ENCODE results near the gene PDCD6IP. TPM values are rescaled to one million over a fixed set of nuclear protein-coding genes. Genes with fewer than 3 reads are reported as not detected.

The PDCD6IP gene
- polyA plus RNA-seq, 1 experiment: 164 TPM

DNA sequence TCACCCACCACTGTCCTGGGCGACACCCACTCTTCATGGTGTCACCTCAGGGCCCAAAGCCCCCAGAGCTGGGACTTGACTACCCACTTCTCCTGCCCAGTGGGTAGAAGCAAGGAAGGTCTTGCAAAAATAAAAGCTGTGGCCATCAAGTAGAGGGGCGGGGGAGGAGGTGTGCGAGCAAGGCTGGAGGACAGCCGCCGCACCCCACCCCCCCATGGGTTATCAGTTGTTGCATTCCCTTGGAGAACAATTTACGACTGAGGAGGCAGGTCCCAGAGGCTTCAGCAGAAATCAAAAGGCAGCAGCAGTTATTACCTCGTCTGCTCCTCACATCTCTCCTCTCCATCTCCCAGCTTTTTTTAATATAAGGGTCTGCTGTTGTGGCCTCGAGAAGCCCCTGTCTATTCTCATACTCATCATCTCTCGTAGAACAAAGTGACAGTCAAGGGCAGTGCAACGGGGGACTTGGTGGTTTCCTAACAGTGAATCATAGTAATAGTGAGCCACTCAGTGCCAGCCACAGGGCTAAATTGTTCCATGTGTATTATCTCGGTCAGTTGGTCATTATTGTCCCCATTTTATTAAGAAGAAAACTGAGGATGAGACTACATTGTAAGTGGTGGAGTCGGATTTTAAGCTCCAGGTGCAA, 116.4 kb downstream of the PDCD6IP start:
- POLR2A ChIA-PET: no interaction called here
- Histone ChIP-seq H3K27me3 (ENCODE audit: control insufficient read depth, insufficient read depth, low read length) (no peaks in the 10 kb centered on the region), H3K4me3 (ENCODE audit: low read depth, low read length) (no peak overlapping the region), H3K36me3 (ENCODE audit: control insufficient read depth, insufficient read depth, low read length) (no peaks in the 10 kb centered on the region)
- CTCF ChIA-PET: interaction anchor here (1.2 to 2.4 kb wide), 2 partner anchors 31 to 101 kb away, joined by 3 to 13 read pairs; no protein-coding TSS in a partner anchor
- no peak for DNase-seq (ENCODE audit: low read depth)
- TF ChIP-seq, protein P1, sequence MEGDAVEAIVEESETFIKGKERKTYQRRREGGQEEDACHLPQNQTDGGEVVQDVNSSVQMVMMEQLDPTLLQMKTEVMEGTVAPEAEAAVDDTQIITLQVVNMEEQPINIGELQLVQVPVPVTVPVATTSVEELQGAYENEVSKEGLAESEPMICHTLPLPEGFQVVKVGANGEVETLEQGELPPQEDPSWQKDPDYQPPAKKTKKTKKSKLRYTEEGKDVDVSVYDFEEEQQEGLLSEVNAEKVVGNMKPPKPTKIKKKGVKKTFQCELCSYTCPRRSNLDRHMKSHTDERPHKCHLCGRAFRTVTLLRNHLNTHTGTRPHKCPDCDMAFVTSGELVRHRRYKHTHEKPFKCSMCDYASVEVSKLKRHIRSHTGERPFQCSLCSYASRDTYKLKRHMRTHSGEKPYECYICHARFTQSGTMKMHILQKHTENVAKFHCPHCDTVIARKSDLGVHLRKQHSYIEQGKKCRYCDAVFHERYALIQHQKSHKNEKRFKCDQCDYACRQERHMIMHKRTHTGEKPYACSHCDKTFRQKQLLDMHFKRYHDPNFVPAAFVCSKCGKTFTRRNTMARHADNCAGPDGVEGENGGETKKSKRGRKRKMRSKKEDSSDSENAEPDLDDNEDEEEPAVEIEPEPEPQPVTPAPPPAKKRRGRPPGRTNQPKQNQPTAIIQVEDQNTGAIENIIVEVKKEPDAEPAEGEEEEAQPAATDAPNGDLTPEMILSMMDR (IDR thresholded peaks at IDR 0.05; ENCODE audit: insufficient read depth, low read depth, low read length): no peak

DNA sequence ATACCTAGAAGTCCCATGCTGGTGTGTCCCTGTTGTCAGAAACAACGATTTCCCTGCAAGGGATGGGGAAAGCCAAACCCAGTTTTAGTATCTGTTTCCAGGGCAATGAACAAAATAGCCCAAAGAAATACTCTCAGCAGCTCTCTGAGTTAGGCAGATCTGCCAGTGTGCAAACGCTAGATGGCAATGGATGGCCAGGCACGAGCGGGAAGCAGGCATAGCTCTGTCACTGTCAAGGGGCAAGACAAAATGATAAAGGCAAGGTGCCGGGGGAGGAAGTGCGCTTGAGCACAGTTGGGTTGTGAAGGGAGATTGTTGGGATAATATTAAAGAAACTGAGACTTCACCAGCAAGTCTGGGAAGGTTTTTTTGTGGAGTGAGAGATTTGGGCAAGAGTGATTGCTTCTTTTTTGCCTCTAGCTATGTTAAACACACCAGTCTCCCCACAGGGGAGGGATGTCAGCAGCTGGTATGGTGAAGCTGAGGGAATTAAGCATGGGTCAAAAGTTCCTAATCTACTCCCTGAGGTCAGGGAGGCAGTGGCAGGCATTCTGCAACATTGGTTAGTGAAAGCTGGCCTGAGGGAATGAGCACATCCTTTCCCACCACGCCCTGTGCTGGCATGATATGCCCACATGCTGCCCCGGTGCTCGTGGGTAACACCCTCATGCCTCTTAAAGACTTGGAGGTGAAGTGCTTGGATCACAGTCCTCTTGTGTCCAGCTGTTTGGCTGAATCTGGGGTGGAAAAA, 117.5 kb downstream of the PDCD6IP start:
- Histone ChIP-seq H3K36me3 (ENCODE audit: control insufficient read depth, insufficient read depth, low read length) (no peaks in the 10 kb centered on the region), H3K27me3 (ENCODE audit: control insufficient read depth, insufficient read depth, low read length) (no peaks in the 10 kb centered on the region; the same call in 1 of the 2 replicates), H3K4me3 (ENCODE audit: low read depth, low read length) (no peak overlapping the region)
- POLR2A ChIA-PET: no interaction called here
- TF ChIP-seq, protein P1 (IDR thresholded peaks at IDR 0.05; ENCODE audit: insufficient read depth, low read depth, low read length): peak; percentile 18; the same call in 1 of the 2 replicates
- DNase-seq (ENCODE audit: low read depth): no peak
- CTCF ChIA-PET: interaction anchor here (0.5 to 2.4 kb wide), 2 partner anchors 32 to 227 kb away, joined by 4 to 13 read pairs; no protein-coding TSS in a partner anchor

DNA sequence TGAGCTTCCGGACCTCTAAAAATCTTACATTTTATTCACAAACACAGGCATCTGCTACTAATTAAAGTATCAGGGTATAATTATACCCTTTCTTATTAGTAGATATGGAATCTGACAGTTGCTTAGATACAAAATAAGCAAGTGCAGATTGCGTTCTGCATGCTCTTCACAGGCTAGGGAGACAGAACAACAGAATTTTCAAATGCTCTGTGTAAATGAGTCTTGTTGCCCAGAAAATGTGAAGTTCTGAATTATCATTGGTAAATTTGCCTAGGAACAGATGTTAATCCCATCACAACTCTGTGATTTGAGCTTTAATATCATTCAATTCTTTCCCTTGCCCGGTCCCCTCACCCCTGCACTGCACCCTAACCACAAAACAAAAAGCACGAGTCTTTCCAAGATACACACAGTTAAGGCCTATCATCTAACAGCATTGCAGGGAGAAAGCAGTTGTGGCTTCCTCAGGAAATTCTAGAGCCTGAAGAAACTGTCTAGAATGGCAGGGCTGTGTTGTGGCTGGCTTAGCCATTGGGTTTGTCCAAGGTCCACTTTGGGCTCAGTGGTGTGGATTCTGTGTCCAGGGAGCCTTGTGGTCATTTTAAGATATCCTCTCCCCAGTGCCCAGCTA, 119.8 kb downstream of the PDCD6IP start:
- ChIA-PET CTCF (interaction anchor here (1.2 to 1.6 kb wide), 2 partner anchors 22 to 34 kb away, joined by 3 to 4 read pairs; no protein-coding TSS in a partner anchor), POLR2A (no interaction called here)

More for the DNA sequence above, 119.8 kb downstream of the PDCD6IP start:
- TF ChIP-seq, protein P1 (IDR thresholded peaks at IDR 0.05; ENCODE audit: insufficient read depth, low read depth, low read length): no peak
- Histone ChIP-seq H3K4me3 (ENCODE audit: low read depth, low read length) (no peak overlapping the region), H3K27me3 (ENCODE audit: control insufficient read depth, insufficient read depth, low read length) (no peaks in the 10 kb centered on the region; the same call in 1 of the 2 replicates), H3K36me3 (ENCODE audit: control insufficient read depth, insufficient read depth, low read length) (no peaks in the 10 kb centered on the region)
- no peak for DNase-seq (ENCODE audit: low read depth)

Other genes starting within 250 kb of the PDCD6IP start
- gene CLASP2, start 80.4 kb upstream of the PDCD6IP start, polyA plus RNA-seq (2011; rRNA removed): 20.5 and 35.8 TPM in 2 replicates